Neural progenitor cell (in vitro differentiated cells): ENCODE results near the gene PIGW. TPM values are rescaled to one million over a fixed set of nuclear protein-coding genes. Genes with fewer than 3 reads are reported as not detected.

Source experiments
- DNase-seq: peaks from one replicate; pipeline ENCODE4 v3.0.0-alpha.2; 2016; ENCODE audit warnings: low spot score
- H2AFZ ChIP-seq: fragments of 200-600 bp; sonication (generic); replicated peaks from 2 replicates; pipeline ENCODE4 v1.6.1; 2016; ENCODE audit warnings: antibody characterized with exemption
- H3F3A ChIP-seq: fragments of 200-600 bp; sonication (generic); 2 replicates; pipeline ENCODE4 v1.6.1; 2016; ENCODE audit warnings: antibody characterized with exemption, low read depth
- H3K27ac ChIP-seq: fragments of 200-600 bp; sonication (generic); 2 replicates; pipeline ENCODE4 v1.5.1; 2016; ENCODE audit warnings: mild to moderate bottlenecking
- H3K27me3 ChIP-seq: fragments of 200-600 bp; sonication (generic); 2 replicates; pipeline ENCODE4 v1.6.1; 2016; ENCODE audit warnings: mild to moderate bottlenecking, moderate library complexity
- H3K36me3 ChIP-seq: fragments of 200-600 bp; sonication (generic); 2 replicates; pipeline ENCODE4 v1.5.1; 2016
- H3K4me1 ChIP-seq: fragments of 200-600 bp; sonication (generic); 2 replicates; pipeline ENCODE4 v1.6.1; 2016; ENCODE audit warnings: mixed run types
- H3K4me2 ChIP-seq: fragments of 200-600 bp; sonication (generic); 2 replicates; pipeline ENCODE4 v1.6.1; 2016
- H3K4me3 ChIP-seq: fragments of 200-600 bp; sonication (generic); 2 replicates; pipeline ENCODE4 v1.5.1; 2016
- H3K79me2 ChIP-seq: fragments of 200-600 bp; sonication (generic); 2 replicates; pipeline ENCODE4 v1.6.1; 2016; ENCODE audit warnings: low read depth
- H3K9ac ChIP-seq: fragments of 200-600 bp; sonication (generic); 2 replicates; pipeline ENCODE4 v1.6.1; 2016
- H3K9me3 ChIP-seq: fragments of 200-600 bp; sonication (generic); 2 replicates; pipeline ENCODE4 v1.5.1; 2016; ENCODE audit warnings: low read depth
- H4K20me1 ChIP-seq: fragments of 200-600 bp; sonication (generic); 2 replicates; pipeline ENCODE4 v1.6.1; 2016; ENCODE audit warnings: low read depth
- H3K27ac Mint-ChIP-seq: 3 replicates; pipeline ENCODE4 v1.8.0; 2021; ENCODE audit warnings: mixed read lengths
- H3K27me3 Mint-ChIP-seq: 2 replicates; pipeline ENCODE4 v1.8.0; 2022; ENCODE audit warnings: low read depth, mild to moderate bottlenecking, inconsistent platforms, moderate library complexity, mixed read lengths; ENCODE audit not compliant: insufficient read depth
- H3K36me3 Mint-ChIP-seq: 3 replicates; pipeline ENCODE4 v1.8.0; 2021; ENCODE audit warnings: mixed read lengths
- H3K4me1 Mint-ChIP-seq: 3 replicates; pipeline ENCODE4 v1.8.0; 2021; ENCODE audit warnings: mixed read lengths
- H3K4me3 Mint-ChIP-seq: 3 replicates; pipeline ENCODE4 v1.8.0; 2021; ENCODE audit warnings: mild to moderate bottlenecking, moderate library complexity, mixed read lengths
- H3K9me3 Mint-ChIP-seq: 3 replicates; pipeline ENCODE4 v1.8.0; 2020; ENCODE audit warnings: mixed read lengths
- EZH2 ChIP-seq: fragments of 200-600 bp; sonication (generic); IDR thresholded peaks from 2 replicates; pipeline ENCODE4 v1.6.1; 2017; ENCODE audit warnings: antibody characterized with exemption, mild to moderate bottlenecking, moderate library complexity
- EZH2phosphoT487 ChIP-seq: fragments of 200-600 bp; sonication (generic); IDR thresholded peaks from 2 replicates; pipeline ENCODE4 v1.6.1; 2017; ENCODE audit warnings: antibody characterized with exemption
- total RNA-seq: library from RNA; depleted of rRNA; stranded (reverse); fragments of >200 nt; gene quantifications from 2 replicates; pipeline ENCODE4 v1.2.3, GENCODE V29; 2015; ENCODE audit warnings: low replicate concordance
- TF ChIP-seq, protein P1 (sequence below): fragments of 200-600 bp; sonication (generic); IDR thresholded peaks from 2 replicates; pipeline ENCODE4 v1.5.1; 2017; ENCODE audit warnings: antibody characterized with exemption, mild to moderate bottlenecking

PIGW gene
- total RNA-seq, 1 donor from 2014 or later = 10.2 TPM

DNA sequence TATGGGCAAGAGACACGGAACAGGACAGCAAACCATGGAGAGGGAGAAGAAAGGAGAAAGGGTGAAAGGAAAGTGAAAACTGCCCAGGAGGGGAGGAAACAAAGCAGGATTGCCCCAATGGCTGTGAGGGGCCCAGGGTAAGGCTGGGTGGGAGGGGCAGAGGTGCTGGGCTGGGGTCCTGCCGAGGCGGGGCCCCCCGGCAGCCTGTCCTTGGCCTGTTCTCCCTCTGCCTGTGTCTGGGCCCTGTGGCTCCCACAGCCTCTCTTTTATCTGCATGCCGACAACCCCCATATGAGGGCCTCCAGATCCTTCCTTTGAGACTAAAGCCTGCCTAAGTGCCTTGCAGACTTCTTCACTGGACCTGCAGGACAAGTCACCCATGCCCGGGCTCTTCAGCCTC, 32.8 kb upstream of the PIGW start:
- H4K20me1 ChIP-seq = no peaks in the 10 kb centered on the region
- no peak overlapping the region for H3K4me3 ChIP-seq
- peaks cover 4% of the 10 kb centered on the region for H3K27me3 Mint-ChIP-seq
- H3K36me3 Mint-ChIP-seq = peaks cover 23% of the 10 kb centered on the region
- no peaks in the 10 kb centered on the region for H3K36me3 ChIP-seq
- no peak overlapping the region for H3K27ac ChIP-seq
- no peak for DNase-seq
- H3K9ac ChIP-seq = no peak overlapping the region
- H2AFZ ChIP-seq = no peak overlapping the region
- no peaks in the 10 kb centered on the region for H3K9me3 ChIP-seq
- H3K4me3 Mint-ChIP-seq = no peak overlapping the region
- peaks cover 11% of the 10 kb centered on the region for H3F3A ChIP-seq
- H3K4me1 Mint-ChIP-seq = peaks cover 8% of the 10 kb centered on the region
- H3K27me3 ChIP-seq = no peaks in the 10 kb centered on the region
- H3K4me2 ChIP-seq = no peak overlapping the region
- H3K79me2 ChIP-seq = no peaks in the 10 kb centered on the region
- H3K4me1 ChIP-seq = no peaks in the 10 kb centered on the region
- no peak overlapping the region for H3K27ac Mint-ChIP-seq
- TF ChIP-seq, protein P1, sequence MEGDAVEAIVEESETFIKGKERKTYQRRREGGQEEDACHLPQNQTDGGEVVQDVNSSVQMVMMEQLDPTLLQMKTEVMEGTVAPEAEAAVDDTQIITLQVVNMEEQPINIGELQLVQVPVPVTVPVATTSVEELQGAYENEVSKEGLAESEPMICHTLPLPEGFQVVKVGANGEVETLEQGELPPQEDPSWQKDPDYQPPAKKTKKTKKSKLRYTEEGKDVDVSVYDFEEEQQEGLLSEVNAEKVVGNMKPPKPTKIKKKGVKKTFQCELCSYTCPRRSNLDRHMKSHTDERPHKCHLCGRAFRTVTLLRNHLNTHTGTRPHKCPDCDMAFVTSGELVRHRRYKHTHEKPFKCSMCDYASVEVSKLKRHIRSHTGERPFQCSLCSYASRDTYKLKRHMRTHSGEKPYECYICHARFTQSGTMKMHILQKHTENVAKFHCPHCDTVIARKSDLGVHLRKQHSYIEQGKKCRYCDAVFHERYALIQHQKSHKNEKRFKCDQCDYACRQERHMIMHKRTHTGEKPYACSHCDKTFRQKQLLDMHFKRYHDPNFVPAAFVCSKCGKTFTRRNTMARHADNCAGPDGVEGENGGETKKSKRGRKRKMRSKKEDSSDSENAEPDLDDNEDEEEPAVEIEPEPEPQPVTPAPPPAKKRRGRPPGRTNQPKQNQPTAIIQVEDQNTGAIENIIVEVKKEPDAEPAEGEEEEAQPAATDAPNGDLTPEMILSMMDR = no peak
- no peak for TF ChIP-seq EZH2
- no peak for TF ChIP-seq EZH2phosphoT487
- H3K9me3 Mint-ChIP-seq = no peaks in the 10 kb centered on the region

DNA sequence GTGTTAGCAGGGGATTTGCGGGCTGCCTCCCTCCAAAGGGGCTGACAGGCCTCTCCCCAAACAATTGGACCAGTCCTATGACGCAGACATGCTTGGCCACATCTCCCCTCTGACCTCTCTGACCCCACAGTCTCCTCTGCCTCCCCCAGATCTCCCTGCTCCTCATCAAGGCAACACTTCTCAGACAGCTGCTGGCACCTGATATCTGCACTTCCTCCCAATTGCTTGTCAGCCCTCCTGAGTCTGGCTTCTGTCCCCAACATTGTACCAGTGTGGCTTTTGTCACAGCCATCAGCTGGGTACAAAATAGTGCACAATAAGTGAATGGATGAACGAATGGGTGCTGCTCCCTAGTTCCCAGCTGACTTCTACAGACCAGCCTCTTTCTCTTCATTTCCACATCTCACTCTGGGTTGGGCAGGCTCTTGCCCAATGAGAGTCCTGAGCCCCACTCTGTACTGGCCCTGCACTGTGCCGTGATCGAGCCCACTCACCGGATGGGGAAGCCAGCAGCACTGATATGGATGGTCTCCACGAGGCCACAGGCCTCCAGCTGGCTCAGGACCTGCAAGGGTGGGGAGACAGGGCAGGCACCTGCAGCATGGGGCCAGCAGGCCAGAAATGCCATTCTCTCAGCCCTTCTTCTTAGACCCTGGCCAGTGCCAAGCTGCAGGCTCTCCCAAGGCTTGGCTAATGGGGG, 31.2 kb upstream of the PIGW start:
- Mint-ChIP-seq H3K27me3 (peaks cover 4% of the 10 kb centered on the region), H3K9me3 (no peaks in the 10 kb centered on the region), H3K4me3 (peak overlapping the region; percentile 30), H3K27ac (no peak overlapping the region), H3K4me1 (no peaks in the 10 kb centered on the region), H3K36me3 (peaks cover 31% of the 10 kb centered on the region)
- Histone ChIP-seq H3K4me1 (no peaks in the 10 kb centered on the region), H2AFZ (no peak overlapping the region), H3K4me3 (no peak overlapping the region), H3F3A (peaks cover under 1% of the 10 kb centered on the region), H3K9me3 (no peaks in the 10 kb centered on the region), H3K79me2 (no peaks in the 10 kb centered on the region), H3K27me3 (no peaks in the 10 kb centered on the region), H3K36me3 (no peaks in the 10 kb centered on the region), H3K27ac (no peak overlapping the region), H4K20me1 (no peaks in the 10 kb centered on the region), H3K9ac (no peak overlapping the region), H3K4me2 (no peak overlapping the region)
- TF ChIP-seq, protein P1 = no peak
- TF ChIP-seq EZH2 (no peak), EZH2phosphoT487 (no peak)
- no peak for DNase-seq

DNA sequence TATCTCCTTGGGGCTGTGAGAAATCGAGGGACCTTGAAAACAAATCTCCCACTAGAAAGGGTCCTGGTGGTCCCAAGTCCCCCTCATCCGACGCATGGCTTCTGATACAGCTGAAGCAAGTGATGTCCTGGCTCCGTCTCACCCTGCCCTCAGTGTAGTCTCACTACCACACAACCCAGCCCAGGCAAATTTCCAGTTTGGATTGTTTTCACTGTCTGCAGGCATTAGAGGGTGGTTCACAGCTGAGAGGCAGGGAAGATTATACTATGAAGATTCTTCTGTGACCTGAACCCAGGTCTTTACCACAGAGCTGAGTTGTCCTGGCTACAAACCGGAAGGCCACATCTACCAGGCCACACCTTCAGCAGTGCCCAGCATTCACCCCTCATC, 30.6 kb upstream of the PIGW start:
- H3K36me3 Mint-ChIP-seq = peaks cover 28% of the 10 kb centered on the region
- no peak overlapping the region for H3K27ac Mint-ChIP-seq

More for the DNA sequence above, 30.6 kb upstream of the PIGW start:
- Histone ChIP-seq H3K27me3 (no peaks in the 10 kb centered on the region), H3K9me3 (no peaks in the 10 kb centered on the region), H3K4me2 (no peak overlapping the region), H3K4me3 (no peak overlapping the region), H3K36me3 (no peaks in the 10 kb centered on the region), H2AFZ (no peak overlapping the region), H4K20me1 (no peaks in the 10 kb centered on the region), H3K4me1 (no peaks in the 10 kb centered on the region), H3K27ac (no peak overlapping the region), H3K9ac (no peak overlapping the region), H3K79me2 (no peaks in the 10 kb centered on the region), H3F3A (no peaks in the 10 kb centered on the region)
- H3K4me3 Mint-ChIP-seq = no peak overlapping the region
- TF ChIP-seq EZH2phosphoT487 = no peak
- TF ChIP-seq EZH2 = no peak
- TF ChIP-seq, protein P1 = no peak
- no peaks in the 10 kb centered on the region for H3K9me3 Mint-ChIP-seq
- H3K4me1 Mint-ChIP-seq = no peaks in the 10 kb centered on the region
- DNase-seq = no peak
- H3K27me3 Mint-ChIP-seq = peaks cover 5% of the 10 kb centered on the region
